Measurements from ENCODE around the gene ELL.

DNA sequence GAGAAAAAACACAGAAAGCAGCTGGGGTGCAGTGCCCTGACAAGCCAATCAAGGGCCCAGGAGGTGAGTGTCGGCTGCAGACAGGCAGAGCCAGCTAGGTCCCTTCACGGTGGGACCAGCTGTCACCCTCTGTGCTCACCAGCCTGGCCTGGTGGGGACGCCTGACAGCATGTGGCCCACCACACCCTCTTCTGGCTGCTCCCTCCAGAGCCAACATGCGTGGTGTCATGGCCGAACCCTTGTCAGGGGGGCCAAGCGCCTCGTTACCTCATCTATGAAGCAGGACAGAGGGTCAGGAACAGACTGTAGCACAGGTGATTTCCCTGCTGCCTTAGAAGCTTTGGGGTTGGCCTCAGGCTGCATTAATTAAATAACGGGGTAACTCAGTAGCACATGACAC lies 43.9 kb downstream of the ELL start:
- TF ChIP-seq, protein P1, sequence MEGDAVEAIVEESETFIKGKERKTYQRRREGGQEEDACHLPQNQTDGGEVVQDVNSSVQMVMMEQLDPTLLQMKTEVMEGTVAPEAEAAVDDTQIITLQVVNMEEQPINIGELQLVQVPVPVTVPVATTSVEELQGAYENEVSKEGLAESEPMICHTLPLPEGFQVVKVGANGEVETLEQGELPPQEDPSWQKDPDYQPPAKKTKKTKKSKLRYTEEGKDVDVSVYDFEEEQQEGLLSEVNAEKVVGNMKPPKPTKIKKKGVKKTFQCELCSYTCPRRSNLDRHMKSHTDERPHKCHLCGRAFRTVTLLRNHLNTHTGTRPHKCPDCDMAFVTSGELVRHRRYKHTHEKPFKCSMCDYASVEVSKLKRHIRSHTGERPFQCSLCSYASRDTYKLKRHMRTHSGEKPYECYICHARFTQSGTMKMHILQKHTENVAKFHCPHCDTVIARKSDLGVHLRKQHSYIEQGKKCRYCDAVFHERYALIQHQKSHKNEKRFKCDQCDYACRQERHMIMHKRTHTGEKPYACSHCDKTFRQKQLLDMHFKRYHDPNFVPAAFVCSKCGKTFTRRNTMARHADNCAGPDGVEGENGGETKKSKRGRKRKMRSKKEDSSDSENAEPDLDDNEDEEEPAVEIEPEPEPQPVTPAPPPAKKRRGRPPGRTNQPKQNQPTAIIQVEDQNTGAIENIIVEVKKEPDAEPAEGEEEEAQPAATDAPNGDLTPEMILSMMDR (IDR thresholded peaks at IDR 0.05; ENCODE audit: low read depth, low read length, poor library complexity, severe bottlenecking) = no peak
- TF ChIP-seq EZH2phosphoT487 (IDR thresholded peaks at IDR 0.05; ENCODE audit: borderline replicate concordance, low read length) = no peak
